HepG2 (cell line): ENCODE measurements around the gene MAN2A2. TPM values are rescaled to one million over a fixed set of nuclear protein-coding genes. Genes with fewer than 3 reads are reported as not detected.

ENCODE experiments used
- ERF ChIP-seq: IDR thresholded peaks from 2 replicates; pipeline ENCODE4 v1.6.1; 2018; ENCODE audit warnings: missing biosample characterization, missing genetic modification reagents
- GPBP1L1 ChIP-seq: sonication (generic); formaldehyde crosslinking; IDR thresholded peaks from 2 replicates; pipeline ENCODE4 v1.5.0; 2020; ENCODE audit warnings: mild to moderate bottlenecking, missing genetic modification reagents
- JUNB ChIP-seq: sonication (generic); formaldehyde crosslinking; IDR thresholded peaks from 2 replicates; pipeline ENCODE4 v1.8.0; 2022; ENCODE audit warnings: missing genetic modification reagents, mild to moderate bottlenecking, borderline replicate concordance
- KLF15 ChIP-seq: sonication (generic); formaldehyde crosslinking; IDR thresholded peaks from 2 replicates; pipeline ENCODE4 v1.8.1; 2023; ENCODE audit warnings: borderline replicate concordance, mild to moderate bottlenecking, inconsistent platforms, missing genetic modification reagents, mixed read lengths
- MAZ ChIP-seq, 2 experiments: sonication (generic) in 1 of 2; formaldehyde crosslinking in 1 of 2; IDR thresholded peaks; 2 replicates each; pipeline versions ENCODE4 v1.5.0 to v1.6.1; 2012 to 2020; ENCODE audit warnings: low read depth in 2 of 2, mild to moderate bottlenecking in 2 of 2, borderline replicate concordance in 1 of 2, improper control_type of control experiment in 1 of 2, low read length in 1 of 2, missing genetic modification reagents in 1 of 2, moderate library complexity in 1 of 2
- NR3C1 ChIP-seq: sonication (generic); formaldehyde crosslinking; IDR thresholded peaks from 2 replicates; pipeline ENCODE4 v1.4.0; 2020; ENCODE audit warnings: missing genetic modification reagents
- SOX13 ChIP-seq, 3 experiments: fragments of 450-650 bp in 1 of 3; sonication (generic) in 1 of 3; formaldehyde crosslinking in 1 of 3; IDR thresholded peaks in 2 of 3; conservative IDR thresholded peaks in 1 of 3; 2 replicates each; pipeline versions ENCODE4 v1.5.0 to v1.6.1; 2016 to 2020; ENCODE audit warnings: antibody characterized with exemption in 1 of 3, mild to moderate bottlenecking in 1 of 3, missing compliant biosample characterization in 1 of 3, missing genetic modification reagents in 1 of 3, moderate library complexity in 1 of 3
- TAF15 ChIP-seq: fragments of 200-400 bp; formaldehyde crosslinking; IDR thresholded peaks from one replicate; pipeline ENCODE4 v1.6.1; 2018; ENCODE audit warnings: mild to moderate bottlenecking, low read depth, low read length; ENCODE audit not compliant: poor library complexity, severe bottlenecking
- ZBED4 ChIP-seq: sonication (generic); formaldehyde crosslinking; IDR thresholded peaks from 2 replicates; pipeline ENCODE4 v1.4.0; 2020; ENCODE audit warnings: missing genetic modification reagents, borderline replicate concordance
- ZNF292 ChIP-seq: sonication (generic); formaldehyde crosslinking; IDR thresholded peaks from 2 replicates; pipeline ENCODE4 v1.8.1; 2022; ENCODE audit warnings: mild to moderate bottlenecking, low read depth, missing genetic modification reagents, borderline replicate concordance
- ZNF724P ChIP-seq: sonication (generic); formaldehyde crosslinking; IDR thresholded peaks from 2 replicates; pipeline ENCODE4 v1.8.0; 2022; ENCODE audit warnings: missing genetic modification reagents, borderline replicate concordance
- ZNF766 ChIP-seq: sonication (generic); formaldehyde crosslinking; IDR thresholded peaks from 2 replicates; pipeline ENCODE4 v1.5.0; 2020; ENCODE audit warnings: missing genetic modification reagents, borderline replicate concordance
- ZSCAN31 ChIP-seq: sonication (generic); formaldehyde crosslinking; IDR thresholded peaks from 2 replicates; pipeline ENCODE4 v1.5.0; 2020; ENCODE audit warnings: low read depth, mild to moderate bottlenecking, missing genetic modification reagents
- polyA plus RNA-seq, 8 experiments: library from polyadenylated mRNA; depleted of rRNA in 3 of 8; stranded (reverse) in 7 of 8; unstranded in 1 of 8; fragments of >200 nt; fragmentation: Illumina TruSeq in 4 of 8; extraction: Trizol in 4 of 8; gene quantifications; 2 replicates each; pipeline versions ENCODE4 v1.2.1 to v1.2.3, GENCODE V29; 2011 to 2016; ENCODE audit warnings: low read depth in 4 of 8, missing spikeins in 1 of 8, mixed read lengths in 1 of 8; ENCODE audit not compliant: insufficient read depth in 1 of 8
- total RNA-seq, 5 experiments: library from RNA; depleted of rRNA; stranded (reverse); fragments of >200 nt; fragmentation: Illumina TruSeq; extraction: Trizol; gene quantifications; 2 replicates each; pipeline ENCODE4 v1.2.3, GENCODE V29; 2016; ENCODE audit warnings: low read depth in 1 of 5
- TF ChIP-seq, protein P1 (sequence below): sonication (generic); formaldehyde crosslinking; IDR thresholded peaks from 2 replicates; pipeline ENCODE4 v1.4.0; 2020; ENCODE audit warnings: mild to moderate bottlenecking, missing genetic modification reagents
- TF ChIP-seq, protein P2 (sequence below): sonication (generic); formaldehyde crosslinking; conservative IDR thresholded peaks from 2 replicates; pipeline ENCODE4 v1.4.0; 2020; ENCODE audit warnings: missing genetic modification reagents
- TF ChIP-seq, protein P3 (sequence below): sonication (generic); formaldehyde crosslinking; IDR thresholded peaks from 2 replicates; pipeline ENCODE4 v1.9.0; 2021; ENCODE audit warnings: missing genetic modification reagents, mild to moderate bottlenecking, borderline replicate concordance

Gene MAN2A2
- total and polyA plus RNA-seq, 2 of the 13 experiments (the other 11 are each of a cell fraction or from before 2014, with no cell fraction given) = 17.5 to 51.5 TPM

DNA sequence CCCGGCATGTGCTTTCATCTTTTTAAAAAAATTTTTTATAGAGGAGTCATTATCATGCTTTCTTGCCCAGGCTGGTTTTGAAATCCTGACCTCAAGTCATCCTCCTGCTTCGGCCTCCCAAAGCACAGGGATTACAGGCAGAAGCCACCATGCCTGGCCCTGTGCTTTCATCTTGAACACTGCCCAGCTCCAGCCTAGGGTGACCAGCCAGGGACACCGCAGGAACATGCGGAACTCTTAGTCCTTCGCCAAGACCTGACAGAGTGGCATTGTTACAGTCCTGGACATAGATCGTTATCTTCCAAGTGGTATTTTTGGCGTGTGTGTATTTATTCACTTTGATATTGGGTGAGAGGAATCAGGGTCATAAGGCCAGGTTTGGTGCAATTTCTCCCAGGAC lies 42.7 kb upstream of the MAN2A2 start (continued):
- TF ChIP-seq, protein P1, sequence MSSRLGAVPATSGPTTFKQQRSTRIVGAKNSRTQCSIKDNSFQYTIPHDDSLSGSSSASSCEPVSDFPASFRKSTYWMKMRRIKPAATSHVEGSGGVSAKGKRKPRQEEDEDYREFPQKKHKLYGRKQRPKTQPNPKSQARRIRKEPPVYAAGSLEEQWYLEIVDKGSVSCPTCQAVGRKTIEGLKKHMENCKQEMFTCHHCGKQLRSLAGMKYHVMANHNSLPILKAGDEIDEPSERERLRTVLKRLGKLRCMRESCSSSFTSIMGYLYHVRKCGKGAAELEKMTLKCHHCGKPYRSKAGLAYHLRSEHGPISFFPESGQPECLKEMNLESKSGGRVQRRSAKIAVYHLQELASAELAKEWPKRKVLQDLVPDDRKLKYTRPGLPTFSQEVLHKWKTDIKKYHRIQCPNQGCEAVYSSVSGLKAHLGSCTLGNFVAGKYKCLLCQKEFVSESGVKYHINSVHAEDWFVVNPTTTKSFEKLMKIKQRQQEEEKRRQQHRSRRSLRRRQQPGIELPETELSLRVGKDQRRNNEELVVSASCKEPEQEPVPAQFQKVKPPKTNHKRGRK (CRISPR knock-in tag) = no peak
- TF ChIP-seq ZNF766 (CRISPR knock-in tag) (no peak), KLF15 (CRISPR knock-in tag) (no peak), ERF (CRISPR knock-in tag) (0 out of 2 replicates have a peak, but pooled peaks have one; percentile 12), JUNB (CRISPR knock-in tag) (no peak), NR3C1 (CRISPR knock-in tag) (no peak), ZNF724P (CRISPR knock-in tag) (0 out of 2 replicates have a peak, but pooled peaks have one; percentile 56), SOX13 (IDR thresholded peaks at IDR 0.05) (no peak), SOX13 (CRISPR knock-in tag; conservative IDR thresholded peaks at IDR 0.05 in 1 of 2, IDR thresholded peaks at IDR 0.05 in 1 of 2) (peak in 1 of 2 experiments; percentile 76; a peak in 2 of 4 replicates), MAZ (IDR thresholded peaks at IDR 0.05; ENCODE audit: borderline replicate concordance, low read depth, low read length) (no peak), MAZ (CRISPR knock-in tag; IDR thresholded peaks at IDR 0.05; ENCODE audit: low read depth) (no peak), ZBED4 (CRISPR knock-in tag) (no peak), ZNF292 (CRISPR knock-in tag) (no peak), ZSCAN31 (no peak), GPBP1L1 (no peak), TAF15 (no peak)
- TF ChIP-seq, protein P2, sequence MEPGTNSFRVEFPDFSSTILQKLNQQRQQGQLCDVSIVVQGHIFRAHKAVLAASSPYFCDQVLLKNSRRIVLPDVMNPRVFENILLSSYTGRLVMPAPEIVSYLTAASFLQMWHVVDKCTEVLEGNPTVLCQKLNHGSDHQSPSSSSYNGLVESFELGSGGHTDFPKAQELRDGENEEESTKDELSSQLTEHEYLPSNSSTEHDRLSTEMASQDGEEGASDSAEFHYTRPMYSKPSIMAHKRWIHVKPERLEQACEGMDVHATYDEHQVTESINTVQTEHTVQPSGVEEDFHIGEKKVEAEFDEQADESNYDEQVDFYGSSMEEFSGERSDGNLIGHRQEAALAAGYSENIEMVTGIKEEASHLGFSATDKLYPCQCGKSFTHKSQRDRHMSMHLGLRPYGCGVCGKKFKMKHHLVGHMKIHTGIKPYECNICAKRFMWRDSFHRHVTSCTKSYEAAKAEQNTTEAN (CRISPR knock-in tag) = 0 out of 2 replicates have a peak, but pooled peaks have one; percentile 18
- TF ChIP-seq, protein P3, sequence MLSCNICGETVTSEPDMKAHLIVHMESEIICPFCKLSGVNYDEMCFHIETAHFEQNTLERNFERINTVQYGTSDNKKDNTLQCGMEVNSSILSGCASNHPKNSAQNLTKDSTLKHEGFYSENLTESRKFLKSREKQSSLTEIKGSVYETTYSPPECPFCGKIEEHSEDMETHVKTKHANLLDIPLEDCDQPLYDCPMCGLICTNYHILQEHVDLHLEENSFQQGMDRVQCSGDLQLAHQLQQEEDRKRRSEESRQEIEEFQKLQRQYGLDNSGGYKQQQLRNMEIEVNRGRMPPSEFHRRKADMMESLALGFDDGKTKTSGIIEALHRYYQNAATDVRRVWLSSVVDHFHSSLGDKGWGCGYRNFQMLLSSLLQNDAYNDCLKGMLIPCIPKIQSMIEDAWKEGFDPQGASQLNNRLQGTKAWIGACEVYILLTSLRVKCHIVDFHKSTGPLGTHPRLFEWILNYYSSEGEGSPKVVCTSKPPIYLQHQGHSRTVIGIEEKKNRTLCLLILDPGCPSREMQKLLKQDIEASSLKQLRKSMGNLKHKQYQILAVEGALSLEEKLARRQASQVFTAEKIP = no peak
